ENCODE results near the gene SMYD1.
A peak's percentile ranks its signal among the peaks of the same experiment; 100 is the strongest.

SMYD1 gene

GRCh38 chr2:88147145-88147544 is 79.5 kb downstream of the SMYD1 start:
- no peak for DNase-seq

- no peak for DNase-seq
These were observed 81.4 kb downstream of the SMYD1 start for GRCh38 chr2:88148929-88149438.

- no peak for DNase-seq
These were observed 91.9 kb downstream of the SMYD1 start for GRCh38 chr2:88159481-88159880.

GRCh38 chr2:88159955-88160415 is 92.4 kb downstream of the SMYD1 start:
- DNase-seq = peak in 7 of 14 donors; percentile 6 to 45 (median 38)

- DNase-seq = no peak
These were observed 92.9 kb downstream of the SMYD1 start for GRCh38 chr2:88160517-88160916.

- no peak for DNase-seq
These were observed 94.0 kb downstream of the SMYD1 start for GRCh38 chr2:88161446-88162244.

Measured in C1 segment of cervical spinal cord (tissue), 14 donors.